Panc1 (cell line): ENCODE measurements around the gene RIMBP2. TPM values are rescaled to one million over a fixed set of nuclear protein-coding genes. Genes with fewer than 3 reads are reported as not detected.

ENCODE experiments used
- ATAC-seq: fragments of 200-7000 bp; cut with Tn5 transposase; 2 replicates; pipeline ENCODE4 v1.9.1; 2020; ENCODE audit warnings: mild to moderate bottlenecking, moderate library complexity
- BruUV-seq: library from RNA; stranded (reverse); fragments of 400-500 nt; replicated peaks from 2 replicates; lab custom pipeline; 2021; lab: Mats Ljungman, UMichigan
- CTCF ChIA-PET: fragments of 300-600 bp; sonication (Branson Sonifier 250); formaldehyde crosslinking; loops from one replicate; lab custom pipeline; 2022; ENCODE audit warnings: antibody characterized with exemption; lab: Charles Lee
- POLR2A ChIA-PET: fragments of 300-600 bp; sonication (Branson Sonifier 250); formaldehyde crosslinking; loops from one replicate; lab custom pipeline; 2022; ENCODE audit warnings: antibody characterized with exemption; lab: Charles Lee
- DNase-seq: peaks from one replicate; pipeline ENCODE4 v3.0.0-alpha.2; 2010; ENCODE audit warnings: low read depth, low spot score
- H3K27ac ChIP-seq: 2 replicates; pipeline ENCODE4 v1.5.1; 2011; ENCODE audit warnings: mild to moderate bottlenecking, low read length, inconsistent platforms
- H3K27me3 ChIP-seq: fragments of 200-500 bp; sonication (Bioruptor generic); 2 replicates; pipeline ENCODE4 v1.6.0; 2014; ENCODE audit warnings: low read length, inconsistent platforms; ENCODE audit not compliant: control insufficient read depth, insufficient read depth
- H3K36me3 ChIP-seq: fragments of 200-500 bp; sonication (Bioruptor generic); 2 replicates; pipeline ENCODE4 v1.5.1; 2014; ENCODE audit warnings: inconsistent platforms, mild to moderate bottlenecking, low read length, moderate library complexity; ENCODE audit not compliant: control insufficient read depth, insufficient read depth
- H3K4me1 ChIP-seq: 2 replicates; pipeline ENCODE4 v1.5.1; 2011; ENCODE audit warnings: inconsistent platforms, mild to moderate bottlenecking, low read length, moderate library complexity; ENCODE audit not compliant: control insufficient read depth, insufficient read depth
- H3K4me3 ChIP-seq, 2 experiments: 2 replicates each; pipeline ENCODE4 v1.5.1; 2011 to 2012; ENCODE audit warnings: low read depth in 2 of 2, low read length in 2 of 2, mild to moderate bottlenecking in 2 of 2, inconsistent platforms in 1 of 2, moderate library complexity in 1 of 2
- H3K9me3 ChIP-seq: fragments of 200-500 bp; sonication (Bioruptor generic); 2 replicates; pipeline ENCODE4 v1.5.1; 2014; ENCODE audit warnings: low read depth, mild to moderate bottlenecking, inconsistent platforms, low read length, moderate library complexity; ENCODE audit not compliant: control insufficient read depth, insufficient read depth
- POLR2AphosphoS5 ChIP-seq: IDR thresholded peaks from 2 replicates; pipeline ENCODE4 v1.6.1; 2012; ENCODE audit warnings: mild to moderate bottlenecking, low read depth, low read length, moderate library complexity
- REST ChIP-seq, 2 experiments: IDR thresholded peaks; 2 replicates each; pipeline ENCODE4 v1.6.1; 2011 to 2012; ENCODE audit warnings: low read depth in 2 of 2, control low read depth in 1 of 2, low read length in 1 of 2, mild to moderate bottlenecking in 1 of 2, moderate library complexity in 1 of 2; ENCODE audit not compliant: insufficient read depth in 1 of 2
- SIN3A ChIP-seq: IDR thresholded peaks from 2 replicates; pipeline ENCODE4 v1.6.1; 2012; ENCODE audit warnings: low read depth, mild to moderate bottlenecking, low read length, moderate library complexity, borderline replicate concordance; ENCODE audit not compliant: insufficient read depth
- TCF7L2 ChIP-seq: IDR thresholded peaks from 2 replicates; pipeline ENCODE4 v1.6.1; 2011; ENCODE audit warnings: mild to moderate bottlenecking, low read depth, low read length, inconsistent platforms
- in situ Hi-C: cut with HindIII; loops from 2 replicates; pipeline ENCODE4 v1.10.0; 2016; ENCODE audit warnings: low sequenced_read_pairs, low pct_unique_long_range_greater_than_20kb
- intact Hi-C: fragments of 100-400 bp; cut with micrococcal nuclease; formaldehyde crosslinking; loops from one replicate; pipeline ENCODE4 v1.10.0; 2022; ENCODE audit not compliant: unreplicated experiment
- total RNA-seq: library from RNA; stranded (reverse); gene quantifications from one replicate; pipeline ENCODE4 v1.2.1, GENCODE V29; 2021; ENCODE audit not compliant: unreplicated experiment
- TF ChIP-seq, protein P1 (sequence below): fragments of 450-650 bp; IDR thresholded peaks from 2 replicates; pipeline ENCODE4 v1.5.1; 2017; ENCODE audit warnings: mild to moderate bottlenecking

RIMBP2 gene
- total RNA-seq, 1 experiment from 2014 or later = not detected

DNA sequence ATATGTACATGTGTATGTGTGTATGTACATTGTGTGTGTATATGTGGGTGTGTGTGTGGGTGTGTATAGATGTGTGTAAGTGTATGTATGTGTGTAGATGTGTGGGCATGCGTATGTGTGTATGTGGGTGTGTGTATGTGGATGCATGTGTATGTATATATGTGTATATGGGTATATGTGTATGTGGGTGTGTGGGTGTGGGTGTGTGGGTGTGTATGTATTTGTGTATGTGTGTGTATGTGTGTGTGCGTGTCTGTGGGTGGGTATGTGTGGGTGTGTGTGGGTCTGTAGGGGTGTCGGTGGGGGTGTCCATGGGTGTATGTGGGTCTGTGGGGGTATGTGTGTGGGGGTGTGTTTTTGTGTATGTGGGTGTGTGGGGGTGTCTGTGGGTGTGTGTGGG lies 276.8 kb downstream of the RIMBP2 start:
- BruUV-seq = no TSS peak
- intact Hi-C loops = no loop called here

GRCh38 chr12:130438711-130439110 lies 277.4 kb downstream of the RIMBP2 start:
- Histone ChIP-seq H3K36me3 (no peaks in the 10 kb centered on the region), H3K27me3 (peaks cover 2% of the 10 kb centered on the region; the same call in 1 of the 2 replicates), H3K4me3 (no peak overlapping the region), H3K9me3 (no peaks in the 10 kb centered on the region), H3K4me1 (no peaks in the 10 kb centered on the region), H3K27ac (no peak overlapping the region)
- ChIA-PET POLR2A (no interaction called here), CTCF (no interaction called here)
- no TSS peak for BruUV-seq
- ATAC-seq (no peak), DNase-seq (no peak)
- in situ Hi-C loops = no loop called here
- intact Hi-C loops = no loop called here
- TF ChIP-seq, protein P1, sequence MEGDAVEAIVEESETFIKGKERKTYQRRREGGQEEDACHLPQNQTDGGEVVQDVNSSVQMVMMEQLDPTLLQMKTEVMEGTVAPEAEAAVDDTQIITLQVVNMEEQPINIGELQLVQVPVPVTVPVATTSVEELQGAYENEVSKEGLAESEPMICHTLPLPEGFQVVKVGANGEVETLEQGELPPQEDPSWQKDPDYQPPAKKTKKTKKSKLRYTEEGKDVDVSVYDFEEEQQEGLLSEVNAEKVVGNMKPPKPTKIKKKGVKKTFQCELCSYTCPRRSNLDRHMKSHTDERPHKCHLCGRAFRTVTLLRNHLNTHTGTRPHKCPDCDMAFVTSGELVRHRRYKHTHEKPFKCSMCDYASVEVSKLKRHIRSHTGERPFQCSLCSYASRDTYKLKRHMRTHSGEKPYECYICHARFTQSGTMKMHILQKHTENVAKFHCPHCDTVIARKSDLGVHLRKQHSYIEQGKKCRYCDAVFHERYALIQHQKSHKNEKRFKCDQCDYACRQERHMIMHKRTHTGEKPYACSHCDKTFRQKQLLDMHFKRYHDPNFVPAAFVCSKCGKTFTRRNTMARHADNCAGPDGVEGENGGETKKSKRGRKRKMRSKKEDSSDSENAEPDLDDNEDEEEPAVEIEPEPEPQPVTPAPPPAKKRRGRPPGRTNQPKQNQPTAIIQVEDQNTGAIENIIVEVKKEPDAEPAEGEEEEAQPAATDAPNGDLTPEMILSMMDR = no peak
- TF ChIP-seq REST (IDR thresholded peaks at IDR 0.05; ENCODE audit: insufficient read depth in 1 of 2, low read depth in 2 of 2, low read length in 1 of 2) (no peak), POLR2AphosphoS5 (no peak), TCF7L2 (no peak), SIN3A (no peak)

More for the DNA sequence above, 276.8 kb downstream of the RIMBP2 start:
- POLR2A ChIA-PET = no interaction called here
- H3K9me3 ChIP-seq = no peaks in the 10 kb centered on the region
- no peak overlapping the region for H3K27ac ChIP-seq
- no peak for TF ChIP-seq SIN3A
- TF ChIP-seq REST (IDR thresholded peaks at IDR 0.05; ENCODE audit: insufficient read depth in 1 of 2, low read depth in 2 of 2, low read length in 1 of 2) = no peak
- TF ChIP-seq, protein P1 = no peak
- TF ChIP-seq POLR2AphosphoS5 = no peak
- no peak for TF ChIP-seq TCF7L2
- in situ Hi-C loops = no loop called here
- DNase-seq = no peak
- peaks cover 4% of the 10 kb centered on the region; the same call in 1 of the 2 replicates for H3K27me3 ChIP-seq
- CTCF ChIA-PET = no interaction called here
- H3K4me1 ChIP-seq = no peaks in the 10 kb centered on the region
- no peak for ATAC-seq
- H3K36me3 ChIP-seq = no peaks in the 10 kb centered on the region
- no peak overlapping the region for H3K4me3 ChIP-seq
